Choroid plexus epithelial cell (primary cell): ENCODE measurements around the gene POLR1F.
A peak's percentile ranks its signal among the peaks of the same experiment; 100 is the strongest.

Experiments
- DNase-seq: peaks from one replicate; pipeline ENCODE4 v3.0.0-alpha.2; 2010; ENCODE audit warnings: low read depth
- H3K4me3 ChIP-seq: 2 replicates; pipeline ENCODE4 v1.5.1; 2011; ENCODE audit warnings: low read depth, mild to moderate bottlenecking, control low read depth, low read length, moderate library complexity
- TF ChIP-seq, protein P1 (sequence below): conservative IDR thresholded peaks from 2 replicates; pipeline ENCODE4 v1.5.1; 2011; ENCODE audit warnings: low read depth, mild to moderate bottlenecking, control low read depth, inconsistent platforms, low read length, moderate library complexity

POLR1F gene

DNA sequence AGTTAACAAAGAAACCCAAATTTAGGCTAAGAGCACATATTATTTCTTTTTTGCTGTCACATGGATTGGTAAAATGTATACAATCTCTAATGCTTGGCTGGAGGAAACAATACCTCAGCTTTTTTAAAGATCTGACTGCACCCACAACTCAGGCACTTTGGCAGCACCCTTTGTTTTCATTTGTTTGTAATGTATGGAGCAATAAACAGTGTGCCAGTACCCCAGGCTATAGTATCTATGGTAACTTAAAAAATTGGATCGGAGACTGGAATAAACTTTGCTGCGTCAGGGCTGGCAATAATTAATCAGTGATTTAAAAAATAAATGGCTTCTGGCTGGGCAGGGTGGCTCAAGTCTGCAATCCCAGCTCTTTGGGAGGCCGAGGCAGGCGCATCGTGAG lies 27.2 kb downstream of the POLR1F start:
- DNase-seq = no peak
- TF ChIP-seq, protein P1, sequence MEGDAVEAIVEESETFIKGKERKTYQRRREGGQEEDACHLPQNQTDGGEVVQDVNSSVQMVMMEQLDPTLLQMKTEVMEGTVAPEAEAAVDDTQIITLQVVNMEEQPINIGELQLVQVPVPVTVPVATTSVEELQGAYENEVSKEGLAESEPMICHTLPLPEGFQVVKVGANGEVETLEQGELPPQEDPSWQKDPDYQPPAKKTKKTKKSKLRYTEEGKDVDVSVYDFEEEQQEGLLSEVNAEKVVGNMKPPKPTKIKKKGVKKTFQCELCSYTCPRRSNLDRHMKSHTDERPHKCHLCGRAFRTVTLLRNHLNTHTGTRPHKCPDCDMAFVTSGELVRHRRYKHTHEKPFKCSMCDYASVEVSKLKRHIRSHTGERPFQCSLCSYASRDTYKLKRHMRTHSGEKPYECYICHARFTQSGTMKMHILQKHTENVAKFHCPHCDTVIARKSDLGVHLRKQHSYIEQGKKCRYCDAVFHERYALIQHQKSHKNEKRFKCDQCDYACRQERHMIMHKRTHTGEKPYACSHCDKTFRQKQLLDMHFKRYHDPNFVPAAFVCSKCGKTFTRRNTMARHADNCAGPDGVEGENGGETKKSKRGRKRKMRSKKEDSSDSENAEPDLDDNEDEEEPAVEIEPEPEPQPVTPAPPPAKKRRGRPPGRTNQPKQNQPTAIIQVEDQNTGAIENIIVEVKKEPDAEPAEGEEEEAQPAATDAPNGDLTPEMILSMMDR = no peak
- H3K4me3 ChIP-seq = no peak overlapping the region

DNA sequence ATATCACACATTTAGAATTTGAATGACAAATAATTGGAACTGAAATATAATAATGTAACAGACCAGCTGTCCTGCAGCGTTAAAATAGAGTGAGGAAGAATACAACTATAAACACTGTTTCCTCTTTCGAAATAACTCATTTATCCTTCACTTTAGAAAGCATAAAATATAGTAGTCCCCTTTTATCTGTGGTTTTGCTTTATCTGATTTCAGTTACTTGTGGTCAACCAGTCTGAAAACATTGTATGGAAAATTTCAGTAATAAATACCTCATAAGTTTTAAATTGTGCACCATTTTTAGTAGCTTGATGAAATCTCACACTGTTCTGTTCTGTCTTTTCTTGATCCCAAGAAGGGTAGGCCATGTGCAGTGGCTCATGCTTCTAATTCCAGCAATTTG lies 31.7 kb downstream of the POLR1F start:
- TF ChIP-seq, protein P1 = no peak
- no peak overlapping the region for H3K4me3 ChIP-seq
- peak; percentile 67 for DNase-seq

DNA sequence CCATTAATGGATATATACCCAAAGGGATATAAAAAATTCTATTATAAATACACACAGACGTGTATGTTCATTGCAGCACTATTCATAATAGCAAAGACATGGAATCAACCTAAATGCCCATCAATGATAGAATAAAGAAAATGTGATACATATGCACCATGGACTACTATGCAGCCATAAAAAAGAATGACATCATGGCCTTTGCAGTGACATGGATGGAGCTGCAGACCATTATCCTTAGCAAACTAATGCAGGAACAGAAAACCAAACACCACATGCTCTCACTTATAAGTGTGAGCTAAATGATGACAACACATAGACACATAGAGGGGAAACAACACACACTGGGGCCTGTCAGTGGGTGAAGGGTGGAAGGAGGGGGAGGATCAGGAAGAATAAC lies 33.0 kb downstream of the POLR1F start:
- TF ChIP-seq, protein P1 = no peak
- no peak for DNase-seq
- no peak overlapping the region for H3K4me3 ChIP-seq

GRCh38 chr7:19674266-19674960 lies 34.4 kb downstream of the POLR1F start:
- H3K4me3 ChIP-seq = no peak overlapping the region
- TF ChIP-seq, protein P1 = no peak
- peak; percentile 72 for DNase-seq

DNA sequence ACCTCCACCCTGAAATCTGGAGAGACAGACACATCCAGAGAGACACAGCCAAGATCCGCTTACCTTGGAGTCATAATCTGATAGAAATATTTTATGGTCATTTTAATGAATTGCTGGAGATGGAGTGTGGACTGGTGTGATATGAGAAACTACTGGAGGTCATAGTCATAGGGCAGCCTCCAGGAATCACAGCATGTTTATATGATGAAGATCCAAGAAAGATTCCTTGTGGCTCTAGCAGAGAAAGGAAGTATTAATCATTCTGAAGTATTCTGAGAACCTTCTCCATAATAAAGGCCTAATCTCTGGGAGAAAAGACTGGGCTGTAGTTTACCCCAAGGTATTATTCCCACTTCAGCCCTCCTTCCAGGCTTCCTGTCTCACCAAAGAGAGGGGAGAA lies 38.0 kb downstream of the POLR1F start:
- H3K4me3 ChIP-seq = no peak overlapping the region
- TF ChIP-seq, protein P1 = no peak
- peak; percentile 2 for DNase-seq

- DNase-seq = peak; percentile 70
- TF ChIP-seq, protein P1 = peak; percentile 56
- no peak overlapping the region for H3K4me3 ChIP-seq
These were observed 43.3 kb downstream of the POLR1F start for GRCh38 chr7:19665399-19666008.
